GM23338 (cell line): ENCODE results near the gene TGIF1.
A peak's percentile ranks its signal among the peaks of the same experiment; 100 is the strongest.

Experiments used
- CREB1 ChIP-seq: fragments of 250-450 bp; sonication (Bioruptor Pico); IDR thresholded peaks from 2 replicates; pipeline ENCODE4 v1.5.0; 2020; ENCODE audit warnings: low read depth, mild to moderate bottlenecking, moderate library complexity
- CTCF ChIP-seq, 2 experiments: fragments of 200-600 bp in 1 of 2; sonication (generic) in 1 of 2; conservative IDR thresholded peaks; 2 replicates each; pipeline versions ENCODE4 v1.5.1 to v1.6.1; 2016 to 2017; ENCODE audit warnings: antibody characterized with exemption in 2 of 2, low read depth in 2 of 2, mild to moderate bottlenecking in 2 of 2, moderate library complexity in 1 of 2
- EZH2 ChIP-seq: fragments of 200-600 bp; sonication (generic); IDR thresholded peaks from one replicate; pipeline ENCODE4 v1.8.0; 2017; ENCODE audit warnings: antibody characterized with exemption, mild to moderate bottlenecking, low read depth; ENCODE audit not compliant: unreplicated experiment
- EZH2phosphoT487 ChIP-seq: fragments of 200-600 bp; sonication (generic); IDR thresholded peaks from one replicate; pipeline ENCODE4 v1.8.1; 2018; ENCODE audit warnings: antibody characterized with exemption; ENCODE audit not compliant: unreplicated experiment
- JUNB ChIP-seq: IDR thresholded peaks from one replicate; pipeline ENCODE4 v1.6.1; 2016; ENCODE audit warnings: antibody characterized with exemption; ENCODE audit not compliant: unreplicated experiment
- NANOG ChIP-seq: IDR thresholded peaks from 2 replicates; pipeline ENCODE4 v1.6.1; 2016; ENCODE audit warnings: antibody characterized with exemption, borderline replicate concordance
- POLR2AphosphoS5 ChIP-seq: IDR thresholded peaks from 2 replicates; pipeline ENCODE4 v1.6.1; 2016; ENCODE audit warnings: antibody characterized with exemption, low read depth
- STAT1 ChIP-seq: IDR thresholded peaks from one replicate; pipeline ENCODE4 v1.6.1; 2016; ENCODE audit warnings: antibody characterized with exemption; ENCODE audit not compliant: unreplicated experiment
- ZNF114 ChIP-seq: fragments of 250-450 bp; sonication (Bioruptor Pico); IDR thresholded peaks from 2 replicates; pipeline ENCODE4 v1.5.0; 2020; ENCODE audit warnings: mild to moderate bottlenecking, moderate library complexity
- ZNF331 ChIP-seq: fragments of 250-450 bp; sonication (Bioruptor Pico); IDR thresholded peaks from 2 replicates; pipeline ENCODE4 v1.5.0; 2020; ENCODE audit warnings: low read depth, mild to moderate bottlenecking, moderate library complexity
- TF ChIP-seq, protein P1 (sequence below): IDR thresholded peaks from one replicate; pipeline ENCODE4 v1.6.1; 2018; ENCODE audit warnings: antibody characterized with exemption; ENCODE audit not compliant: unreplicated experiment
- TF ChIP-seq, protein P2 (sequence below): IDR thresholded peaks from 2 replicates; pipeline ENCODE4 v1.6.1; 2016; ENCODE audit warnings: antibody characterized with exemption

DNA sequence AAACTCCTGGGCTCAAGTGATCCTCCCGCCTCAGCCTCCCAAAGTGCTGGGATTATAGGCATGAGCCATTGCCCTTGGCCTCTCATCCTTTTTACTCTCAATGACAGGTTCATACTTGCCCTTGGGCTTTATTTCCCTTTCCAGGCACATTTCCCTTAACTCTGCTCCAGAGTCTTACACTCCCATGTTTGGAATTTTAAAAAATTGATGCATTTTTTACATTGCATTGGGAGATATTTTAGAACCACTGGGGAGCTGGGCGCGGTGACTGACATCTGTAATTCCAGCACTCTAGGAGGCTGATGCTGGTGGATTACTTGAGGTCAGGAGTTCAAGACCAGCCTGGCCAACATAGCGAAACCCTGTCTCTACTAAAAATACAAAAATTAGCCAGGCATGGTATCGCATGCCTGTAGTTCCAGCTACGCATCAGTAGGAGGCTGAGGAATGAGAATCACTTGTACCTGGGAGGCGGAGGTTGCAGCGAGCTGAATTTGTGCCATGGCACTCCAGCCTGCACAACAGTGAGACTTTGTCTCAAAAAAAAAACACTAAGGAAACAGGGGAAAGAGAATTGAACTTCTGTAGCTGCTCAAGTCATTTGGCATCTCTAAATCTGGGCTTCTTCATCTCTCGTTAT lies 18.2 kb downstream of the TGIF1 start:
- TF ChIP-seq POLR2AphosphoS5 (no peak), CTCF (conservative IDR thresholded peaks at IDR 0.05; ENCODE audit: low read depth in 2 of 2) (peak; percentile 34 to 55), EZH2 (no peak), NANOG (no peak), CREB1 (CRISPR knock-in tag) (no peak), EZH2phosphoT487 (no peak), JUNB (no peak), STAT1 (no peak), ZNF331 (no peak), ZNF114 (CRISPR knock-in tag) (no peak)
- TF ChIP-seq, protein P1, sequence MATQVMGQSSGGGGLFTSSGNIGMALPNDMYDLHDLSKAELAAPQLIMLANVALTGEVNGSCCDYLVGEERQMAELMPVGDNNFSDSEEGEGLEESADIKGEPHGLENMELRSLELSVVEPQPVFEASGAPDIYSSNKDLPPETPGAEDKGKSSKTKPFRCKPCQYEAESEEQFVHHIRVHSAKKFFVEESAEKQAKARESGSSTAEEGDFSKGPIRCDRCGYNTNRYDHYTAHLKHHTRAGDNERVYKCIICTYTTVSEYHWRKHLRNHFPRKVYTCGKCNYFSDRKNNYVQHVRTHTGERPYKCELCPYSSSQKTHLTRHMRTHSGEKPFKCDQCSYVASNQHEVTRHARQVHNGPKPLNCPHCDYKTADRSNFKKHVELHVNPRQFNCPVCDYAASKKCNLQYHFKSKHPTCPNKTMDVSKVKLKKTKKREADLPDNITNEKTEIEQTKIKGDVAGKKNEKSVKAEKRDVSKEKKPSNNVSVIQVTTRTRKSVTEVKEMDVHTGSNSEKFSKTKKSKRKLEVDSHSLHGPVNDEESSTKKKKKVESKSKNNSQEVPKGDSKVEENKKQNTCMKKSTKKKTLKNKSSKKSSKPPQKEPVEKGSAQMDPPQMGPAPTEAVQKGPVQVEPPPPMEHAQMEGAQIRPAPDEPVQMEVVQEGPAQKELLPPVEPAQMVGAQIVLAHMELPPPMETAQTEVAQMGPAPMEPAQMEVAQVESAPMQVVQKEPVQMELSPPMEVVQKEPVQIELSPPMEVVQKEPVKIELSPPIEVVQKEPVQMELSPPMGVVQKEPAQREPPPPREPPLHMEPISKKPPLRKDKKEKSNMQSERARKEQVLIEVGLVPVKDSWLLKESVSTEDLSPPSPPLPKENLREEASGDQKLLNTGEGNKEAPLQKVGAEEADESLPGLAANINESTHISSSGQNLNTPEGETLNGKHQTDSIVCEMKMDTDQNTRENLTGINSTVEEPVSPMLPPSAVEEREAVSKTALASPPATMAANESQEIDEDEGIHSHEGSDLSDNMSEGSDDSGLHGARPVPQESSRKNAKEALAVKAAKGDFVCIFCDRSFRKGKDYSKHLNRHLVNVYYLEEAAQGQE, result no peak
- TF ChIP-seq, protein P2, sequence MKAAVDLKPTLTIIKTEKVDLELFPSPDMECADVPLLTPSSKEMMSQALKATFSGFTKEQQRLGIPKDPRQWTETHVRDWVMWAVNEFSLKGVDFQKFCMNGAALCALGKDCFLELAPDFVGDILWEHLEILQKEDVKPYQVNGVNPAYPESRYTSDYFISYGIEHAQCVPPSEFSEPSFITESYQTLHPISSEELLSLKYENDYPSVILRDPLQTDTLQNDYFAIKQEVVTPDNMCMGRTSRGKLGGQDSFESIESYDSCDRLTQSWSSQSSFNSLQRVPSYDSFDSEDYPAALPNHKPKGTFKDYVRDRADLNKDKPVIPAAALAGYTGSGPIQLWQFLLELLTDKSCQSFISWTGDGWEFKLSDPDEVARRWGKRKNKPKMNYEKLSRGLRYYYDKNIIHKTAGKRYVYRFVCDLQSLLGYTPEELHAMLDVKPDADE, result no peak
